ENCODE data around the gene ZNF750. TPM values are rescaled to one million over a fixed set of nuclear protein-coding genes. Genes with fewer than 3 reads are reported as not detected.
A peak's percentile ranks its signal among the peaks of the same experiment; 100 is the strongest.

The ZNF750 gene
- total RNA-seq, 1 donor from 2014 or later: 0.13 TPM

DNA sequence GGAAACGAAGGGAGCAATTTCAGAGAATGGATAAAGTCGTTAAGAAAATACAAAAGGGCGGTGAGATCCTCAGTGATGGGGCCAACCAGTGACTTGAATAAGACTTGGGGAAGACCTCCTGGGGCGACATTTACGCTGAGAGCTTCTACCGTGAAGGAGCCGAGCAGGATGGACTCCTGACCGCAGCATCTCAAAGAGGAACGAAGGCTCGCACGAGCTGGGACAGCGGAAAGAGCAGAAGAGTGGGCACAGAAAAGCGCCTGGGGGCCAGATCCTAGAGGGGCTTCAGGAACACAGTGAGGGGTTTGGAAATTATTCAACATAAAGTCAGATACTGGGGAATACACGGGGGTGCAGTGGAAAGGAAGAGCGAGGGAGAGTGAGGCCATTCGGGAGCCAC lies 17.5 kb downstream of the ZNF750 start:
- DNase-seq (peak; percentile 18), ATAC-seq (ENCODE audit: poor library complexity) (no peak)
- intact Hi-C loops (cut with DNase I): no loop called here

DNA sequence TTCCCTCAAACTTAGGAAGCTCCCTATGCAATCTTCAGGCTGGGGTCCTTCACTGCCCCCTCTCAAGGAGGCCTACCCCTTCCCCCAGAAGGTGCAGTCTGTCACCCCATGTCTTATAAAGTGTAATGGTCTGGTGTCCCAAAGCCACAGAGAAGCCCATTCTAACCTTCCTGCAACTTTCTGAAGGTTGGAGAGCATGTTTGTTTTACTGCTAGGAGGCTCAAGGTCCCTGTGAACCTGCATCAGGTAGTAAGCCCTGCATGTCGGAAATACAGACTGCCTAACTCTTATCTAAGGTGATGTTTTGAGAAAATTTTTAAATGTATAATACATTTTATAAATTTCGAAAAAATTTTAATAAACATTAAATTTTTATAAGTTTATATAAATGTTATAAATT lies 18.3 kb downstream of the ZNF750 start:
- DNase-seq (no peak), ATAC-seq (ENCODE audit: poor library complexity) (no peak)
- intact Hi-C loops (cut with DNase I): no loop called here

DNA sequence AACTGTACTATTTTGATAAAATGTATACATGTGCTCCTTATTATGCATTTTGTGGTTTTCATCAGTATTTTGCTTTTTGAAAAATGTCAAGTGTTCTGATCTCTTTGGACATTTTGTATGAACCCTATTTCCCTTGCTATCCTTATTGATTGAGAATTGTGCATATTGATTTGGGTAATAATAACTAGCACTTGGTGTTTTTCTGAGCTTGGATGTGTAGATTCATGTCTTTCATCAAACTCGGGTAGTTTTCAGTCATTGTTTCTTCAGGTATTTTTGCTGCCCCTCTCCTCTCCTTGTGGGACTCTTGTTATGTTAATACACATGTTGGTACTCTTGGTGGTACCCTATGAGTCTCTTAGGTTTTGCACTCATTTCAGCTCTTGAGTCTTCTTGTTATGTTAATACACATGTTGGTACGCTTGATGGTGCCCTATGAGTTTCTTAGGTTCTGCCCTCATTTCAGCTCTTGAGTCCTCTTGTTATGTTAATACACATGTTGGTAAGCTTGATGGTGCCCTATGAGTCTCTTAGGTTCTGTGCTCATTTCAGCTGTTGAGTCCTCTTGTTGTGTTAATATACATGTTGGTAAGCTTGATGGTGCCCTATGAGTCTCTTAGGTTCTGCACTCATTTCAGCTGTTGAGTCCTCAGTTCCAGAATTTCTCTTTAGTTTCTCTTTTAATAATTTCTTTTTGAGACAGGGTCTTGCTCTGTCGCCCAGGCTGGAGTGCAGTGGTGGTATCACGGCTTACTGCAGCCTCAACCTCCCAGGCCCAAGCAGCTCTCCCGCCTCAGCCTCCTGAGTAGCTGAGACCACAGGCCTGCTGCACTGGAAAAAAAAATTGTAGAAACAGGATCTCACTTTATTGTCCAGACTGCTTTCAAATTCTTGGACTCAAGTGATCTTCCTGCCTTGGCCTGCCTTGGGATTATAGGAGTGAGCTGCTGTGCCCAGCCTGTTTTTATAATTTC lies 19.3 kb downstream of the ZNF750 start:
- intact Hi-C loops (cut with DNase I): no loop called here
- ATAC-seq (ENCODE audit: poor library complexity) (no peak), DNase-seq (peak; percentile 12)

DNA sequence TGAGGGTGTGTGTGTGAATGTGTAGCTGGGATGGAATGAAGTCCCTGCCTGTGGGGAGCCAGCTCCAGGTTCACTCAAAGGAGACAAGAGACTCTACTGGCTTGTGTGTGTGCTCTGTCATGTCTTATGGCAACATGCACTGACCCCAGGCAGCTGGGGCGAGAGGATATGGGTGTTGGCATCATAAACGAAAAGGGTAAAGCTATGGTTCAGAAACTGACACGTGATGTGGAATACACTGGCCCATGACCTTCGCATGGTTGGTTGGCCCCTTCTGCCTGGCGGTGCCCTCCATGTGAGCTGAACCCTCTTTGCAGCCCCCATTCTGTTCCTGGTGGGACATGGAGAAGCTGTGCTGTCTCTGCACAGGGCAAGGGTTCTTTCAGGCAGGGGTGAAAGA lies 21.9 kb downstream of the ZNF750 start:
- no peak for DNase-seq
- intact Hi-C loops (cut with DNase I): no loop called here
- ATAC-seq (ENCODE audit: poor library complexity): no peak

DNA sequence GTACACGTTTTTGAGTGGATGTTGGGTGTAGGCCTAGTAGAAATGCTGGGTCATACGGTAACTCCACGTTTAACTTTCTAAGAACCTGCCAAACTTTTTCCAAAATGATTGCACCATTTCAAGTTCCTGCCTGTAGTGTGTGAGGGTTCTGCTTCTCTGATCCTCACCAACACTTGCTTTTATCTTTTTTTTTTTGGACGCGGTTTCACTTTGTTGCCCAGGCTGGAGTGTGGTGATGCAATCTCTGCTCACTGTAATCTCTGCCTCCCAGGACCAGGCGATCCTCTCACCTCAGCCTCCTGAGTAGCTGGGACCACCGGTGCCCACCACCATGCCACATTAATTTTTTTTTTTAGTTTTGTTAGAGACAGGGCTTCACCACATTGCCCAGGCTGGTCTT lies 23.5 kb downstream of the ZNF750 start:
- intact Hi-C loops (cut with DNase I): no loop called here
- DNase-seq: no peak
- no peak for ATAC-seq (ENCODE audit: poor library complexity)

DNA sequence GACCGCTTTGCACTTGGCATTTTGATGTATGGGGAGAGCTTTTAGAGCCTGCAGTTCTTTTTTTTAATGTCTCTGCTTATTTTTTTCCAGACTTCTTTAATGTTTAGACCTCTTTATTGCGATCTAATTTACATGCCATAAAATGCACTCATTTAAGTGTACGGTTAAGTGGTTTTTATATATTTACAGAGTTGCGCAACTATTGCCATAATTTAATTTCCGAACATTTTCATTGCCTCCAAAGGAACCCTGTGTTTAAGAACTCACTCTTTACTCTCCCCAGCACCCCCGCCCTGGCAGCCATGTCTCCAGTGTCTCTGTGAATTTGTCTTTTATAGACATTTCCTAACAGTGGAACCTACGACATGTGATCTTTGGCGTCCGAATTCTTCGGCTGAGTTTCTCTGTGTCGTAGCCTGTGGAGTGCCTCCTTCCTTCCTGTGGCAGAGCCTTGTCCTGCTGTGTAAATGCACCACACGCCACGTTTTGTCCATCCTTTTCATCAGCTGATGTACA lies 24.0 kb downstream of the ZNF750 start:
- no peak for ATAC-seq (ENCODE audit: poor library complexity)
- intact Hi-C loops (cut with DNase I): no loop called here
- peak; percentile 6 for DNase-seq

DNA sequence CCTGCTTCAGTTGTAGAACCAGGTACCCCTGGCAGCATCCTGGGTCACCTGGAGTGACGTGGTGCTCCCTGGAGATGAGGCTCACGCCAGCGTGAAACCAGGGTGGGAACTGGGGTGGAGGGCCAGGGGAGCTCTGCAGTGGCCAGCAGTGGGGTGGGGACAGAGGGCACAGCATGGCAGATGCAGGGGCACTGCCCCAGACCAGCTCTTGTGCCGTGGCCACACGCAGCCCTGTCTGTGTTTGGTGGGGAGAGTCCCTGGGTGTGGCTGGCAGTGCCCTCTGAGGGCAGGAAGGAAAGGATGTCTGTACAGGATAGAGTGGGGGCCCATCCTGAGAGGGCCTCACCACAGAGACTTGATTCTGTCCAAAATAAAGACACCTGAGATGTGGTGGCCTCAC lies 24.5 kb downstream of the ZNF750 start:
- ATAC-seq (ENCODE audit: poor library complexity) (no peak), DNase-seq (peak; percentile 20)
- intact Hi-C loops (cut with DNase I): no loop called here

DNA sequence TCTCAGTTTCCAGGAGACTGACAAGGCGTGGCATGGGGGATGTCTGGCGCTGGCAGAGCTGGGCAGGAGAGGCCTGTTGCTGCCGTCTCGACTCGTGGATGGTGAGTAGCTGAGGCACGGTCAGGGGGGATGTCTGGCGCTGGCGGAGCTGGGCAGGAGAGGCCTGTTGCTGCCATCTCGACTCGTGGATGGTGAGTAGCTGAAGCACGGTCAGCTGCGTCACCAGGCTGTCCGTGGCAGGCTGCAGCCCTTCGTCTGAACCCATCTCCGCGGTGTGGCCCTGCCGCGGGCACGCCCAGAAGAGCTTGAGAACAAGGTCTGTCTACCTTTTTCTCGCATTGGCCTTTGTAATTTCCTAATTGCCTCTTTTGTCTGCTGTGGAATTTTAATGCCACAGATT lies 25.0 kb downstream of the ZNF750 start:
- intact Hi-C loops (cut with DNase I): no loop called here
- ATAC-seq (ENCODE audit: poor library complexity): no peak

DNA sequence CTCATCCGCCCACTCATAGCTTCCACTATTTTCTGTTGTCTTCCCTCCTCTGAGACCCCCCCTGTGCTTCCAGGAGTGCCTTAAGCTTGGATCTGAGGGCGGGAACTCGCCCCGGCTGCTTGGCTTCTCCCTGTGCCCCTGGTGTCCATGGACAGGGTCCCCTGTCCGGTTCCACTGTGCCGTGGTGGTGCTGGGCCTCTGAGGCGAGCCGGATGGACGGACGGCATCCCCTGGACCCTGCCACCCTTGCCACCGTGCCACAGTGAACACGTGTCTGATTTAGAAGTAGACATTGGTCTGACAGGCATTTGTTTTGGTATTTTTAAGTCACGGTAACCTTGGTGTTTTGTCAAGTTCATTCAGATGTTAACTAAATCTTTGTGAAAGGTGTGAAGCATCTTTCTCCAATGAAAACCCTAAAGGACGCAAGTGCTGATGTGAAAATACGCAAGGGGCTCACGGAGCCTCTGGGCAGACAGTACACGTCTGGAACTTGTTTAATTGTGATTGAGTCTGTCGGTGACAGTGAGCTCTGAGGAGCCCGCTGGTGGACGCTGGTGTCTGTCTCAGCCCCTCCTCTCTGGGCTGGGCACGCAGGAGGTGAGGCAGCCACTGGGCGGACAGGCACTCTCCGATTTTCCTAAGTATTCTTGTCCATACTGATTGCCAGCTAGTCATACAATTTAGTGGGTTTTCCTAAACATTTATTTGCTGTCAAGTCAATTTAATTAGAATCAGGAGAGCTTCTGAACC lies 26.3 kb downstream of the ZNF750 start:
- ATAC-seq (ENCODE audit: poor library complexity) (no peak), DNase-seq (peak; percentile 20)
- intact Hi-C loops (cut with DNase I): no loop called here

More for the DNA sequence above, 25.0 kb downstream of the ZNF750 start:
- DNase-seq: peak; percentile 15

DNA sequence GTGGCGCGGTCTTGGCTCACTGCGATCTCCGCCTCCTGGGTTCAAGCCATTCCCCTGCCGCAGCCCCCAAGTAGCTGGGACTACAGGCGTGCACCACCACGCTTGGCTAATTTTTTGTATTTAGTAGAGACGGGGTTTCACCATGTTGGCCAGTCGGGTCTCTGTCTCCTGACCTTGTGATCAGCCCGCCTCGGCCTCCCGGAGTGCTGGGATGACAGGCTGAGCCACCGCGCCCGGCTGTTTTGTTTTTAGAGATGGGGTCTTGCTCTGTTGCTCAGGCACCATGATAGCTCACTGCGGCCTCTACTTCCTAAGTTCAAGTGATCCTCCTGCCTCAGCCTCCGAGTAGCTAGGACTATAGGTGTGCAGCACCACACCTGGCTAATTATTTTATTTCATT lies 27.2 kb downstream of the ZNF750 start:
- no peak for ATAC-seq (ENCODE audit: poor library complexity)
- peak; percentile 26 for DNase-seq
- intact Hi-C loops (cut with DNase I): no loop called here

DNA sequence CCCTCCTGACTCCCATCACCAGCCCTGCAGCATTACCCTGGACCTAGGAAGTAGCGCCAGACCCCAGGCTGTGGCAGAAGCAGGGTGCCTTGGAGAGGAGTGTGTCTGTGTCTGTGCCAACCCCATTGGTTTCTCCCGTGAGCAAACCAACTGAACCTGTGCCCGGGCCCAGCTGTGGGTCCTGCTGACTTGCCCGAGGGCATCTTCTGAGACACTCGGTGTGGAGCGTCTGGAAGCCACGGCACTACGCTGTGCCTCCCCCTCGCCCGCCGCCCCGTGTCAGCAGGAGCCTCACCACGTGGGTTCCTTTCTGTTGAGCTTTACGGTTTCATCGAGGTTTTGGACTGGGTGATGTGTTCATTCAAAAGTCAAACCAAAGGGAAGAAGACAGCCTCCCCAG lies 27.8 kb downstream of the ZNF750 start:
- intact Hi-C loops (cut with DNase I): no loop called here
- ATAC-seq (ENCODE audit: poor library complexity): no peak

DNA sequence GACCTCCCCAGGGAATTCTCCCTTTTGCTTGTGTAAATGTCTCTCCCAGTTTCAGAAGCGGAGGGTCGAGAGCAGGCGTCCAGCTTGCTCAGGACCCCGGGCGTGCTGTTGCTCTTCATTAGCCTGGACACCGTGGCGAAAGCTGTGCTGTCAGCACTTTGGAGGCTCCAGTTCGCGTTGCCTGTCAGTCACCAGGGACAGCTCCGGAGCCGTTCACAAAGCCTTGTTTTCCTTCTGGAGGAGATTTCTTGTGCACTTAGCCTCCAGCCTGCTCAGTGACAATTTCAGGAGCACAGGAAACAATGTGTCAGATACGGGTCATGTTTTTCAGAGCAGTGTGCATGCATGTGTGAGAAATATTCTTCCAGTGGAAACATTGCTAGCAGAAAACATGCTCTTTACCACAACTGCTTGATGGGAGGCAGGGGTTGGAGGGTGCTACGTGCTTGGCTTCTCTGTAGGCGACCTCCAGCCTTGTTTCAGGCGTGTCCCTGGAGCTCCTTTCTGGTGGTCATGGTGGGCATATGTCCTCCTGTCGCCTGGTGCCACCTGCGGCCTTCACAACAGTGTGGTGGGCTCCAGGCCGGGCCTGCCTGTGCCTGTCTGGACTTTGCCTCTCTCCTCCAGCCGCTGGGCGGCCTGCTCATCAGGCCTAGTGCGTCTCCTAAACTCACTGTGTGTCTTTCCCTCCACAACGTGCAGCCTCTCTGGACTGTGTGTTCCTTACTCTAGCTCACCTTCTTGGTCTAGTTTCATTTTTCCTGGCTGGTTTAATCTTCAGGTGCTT lies 29.0 kb downstream of the ZNF750 start:
- peak; percentile 34 for DNase-seq
- no peak for ATAC-seq (ENCODE audit: poor library complexity)
- intact Hi-C loops (cut with DNase I): no loop called here

More for the DNA sequence above, 27.8 kb downstream of the ZNF750 start:
- peak; percentile 38 for DNase-seq

DNA sequence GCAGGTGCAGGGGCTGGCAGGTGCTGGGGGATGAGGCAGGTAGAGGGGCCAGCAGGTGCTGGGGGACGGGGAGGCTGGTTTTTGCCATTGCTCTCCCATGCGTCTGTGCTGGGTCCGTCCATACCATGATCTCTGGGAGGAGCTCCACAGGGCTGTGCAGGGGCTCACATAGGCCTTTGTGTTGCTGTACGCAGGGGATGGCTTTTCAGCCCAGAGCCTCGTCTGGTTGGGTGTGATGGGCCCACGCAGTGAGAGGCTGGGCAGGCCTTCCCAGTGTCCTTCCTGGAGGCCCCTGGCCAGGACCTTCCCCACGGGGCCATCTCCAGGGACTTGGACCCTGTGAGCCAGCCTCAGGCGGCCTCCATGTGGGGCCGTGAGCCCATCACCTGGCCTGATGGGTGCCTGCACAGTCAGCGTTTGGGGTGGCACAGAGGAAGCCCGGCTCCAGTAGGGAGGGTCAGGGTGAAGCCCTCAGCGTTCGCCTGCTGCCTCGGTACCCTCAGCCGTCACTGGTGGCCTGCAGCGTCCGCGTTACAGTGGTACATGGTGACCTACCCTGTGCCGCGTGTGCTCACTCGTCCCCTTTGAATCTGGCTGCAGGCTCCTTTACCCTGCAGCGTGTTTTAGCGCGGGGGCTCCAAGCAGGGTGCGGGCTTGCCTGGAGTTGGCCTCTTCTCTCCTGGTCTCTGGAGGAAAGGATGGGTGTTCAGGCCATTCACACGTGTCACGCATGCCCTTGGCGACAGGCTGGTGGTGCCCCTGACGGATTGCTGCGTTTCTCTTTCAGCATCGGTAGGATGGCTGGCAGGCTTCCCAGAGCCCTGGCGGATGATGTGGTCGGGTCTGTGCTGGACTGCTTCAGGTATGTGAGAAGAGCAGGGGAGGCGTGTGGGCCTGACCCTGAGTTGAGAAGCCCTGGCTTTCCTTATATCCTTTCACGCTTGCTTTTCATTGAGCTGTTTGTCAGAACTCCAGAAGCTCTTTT lies 30.6 kb downstream of the ZNF750 start:
- DNase-seq (no peak), ATAC-seq (ENCODE audit: poor library complexity) (no peak)
- intact Hi-C loops (cut with DNase I): no loop called here

DNA sequence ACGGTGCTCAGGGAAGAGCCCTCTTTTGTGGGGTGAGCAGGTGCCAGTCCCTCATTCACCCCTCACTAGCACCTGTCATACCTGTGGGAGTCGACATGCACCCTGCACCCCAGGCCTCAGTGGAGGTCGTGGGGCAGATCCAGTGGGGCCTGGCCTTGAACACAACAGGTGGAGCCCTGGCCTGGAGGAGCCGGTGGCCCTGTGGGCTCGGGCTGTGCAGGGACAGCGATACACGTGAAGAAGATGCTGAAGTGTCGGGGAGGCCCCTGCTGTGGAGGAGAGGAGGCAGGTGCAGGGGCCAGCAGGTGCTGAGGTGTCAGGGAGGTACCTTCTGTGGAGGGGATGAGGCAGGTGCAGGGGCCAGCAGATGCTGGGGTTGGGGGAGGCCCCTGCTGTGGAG lies 31.8 kb downstream of the ZNF750 start:
- intact Hi-C loops (cut with DNase I): no loop called here
- DNase-seq (no peak), ATAC-seq (ENCODE audit: poor library complexity) (no peak)

DNA sequence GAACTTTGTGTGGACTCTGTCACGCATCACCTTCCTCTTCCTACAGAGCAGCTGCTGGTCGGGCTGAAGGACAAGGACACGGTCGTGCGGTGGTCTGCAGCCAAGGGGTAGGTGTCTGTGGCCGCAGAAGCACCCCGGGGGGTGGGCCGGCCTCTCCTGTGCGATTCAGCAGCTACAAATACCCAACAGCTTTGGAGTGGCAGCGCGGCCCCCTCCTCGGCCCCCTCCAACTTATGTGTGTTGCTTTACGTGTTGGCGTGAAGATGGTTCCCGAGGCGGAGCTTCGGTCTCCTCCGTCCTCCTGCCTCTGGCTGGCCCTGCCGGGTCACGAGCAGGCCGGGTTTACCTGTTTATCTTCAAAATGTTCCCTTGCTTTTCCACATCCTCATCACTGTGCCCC lies 32.3 kb downstream of the ZNF750 start:
- no peak for DNase-seq
- intact Hi-C loops (cut with DNase I): no loop called here

DNA sequence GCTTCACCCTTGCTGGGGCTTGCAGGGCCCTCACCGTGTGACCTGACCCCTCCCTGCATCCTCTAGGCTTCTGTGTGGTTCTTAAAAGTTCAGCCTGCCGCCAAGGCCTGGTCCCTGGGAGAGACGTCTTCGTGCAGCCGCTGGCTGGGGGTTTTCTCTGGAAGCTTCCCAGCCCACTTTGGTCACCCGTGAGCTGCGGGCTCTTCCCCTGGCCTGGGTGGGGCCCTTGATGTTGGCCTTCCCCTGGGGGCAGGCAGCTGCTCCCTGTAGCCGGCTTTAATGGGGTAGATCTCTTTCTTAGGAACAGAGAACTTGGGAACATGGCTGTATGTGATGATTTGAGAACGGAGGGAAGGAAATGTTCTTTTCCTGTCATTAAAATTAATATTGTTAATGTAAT lies 32.7 kb downstream of the ZNF750 start:
- ATAC-seq (ENCODE audit: poor library complexity) (no peak), DNase-seq (no peak)
- intact Hi-C loops (cut with DNase I): no loop called here

More for the DNA sequence above, 32.3 kb downstream of the ZNF750 start:
- no peak for ATAC-seq (ENCODE audit: poor library complexity)

DNA sequence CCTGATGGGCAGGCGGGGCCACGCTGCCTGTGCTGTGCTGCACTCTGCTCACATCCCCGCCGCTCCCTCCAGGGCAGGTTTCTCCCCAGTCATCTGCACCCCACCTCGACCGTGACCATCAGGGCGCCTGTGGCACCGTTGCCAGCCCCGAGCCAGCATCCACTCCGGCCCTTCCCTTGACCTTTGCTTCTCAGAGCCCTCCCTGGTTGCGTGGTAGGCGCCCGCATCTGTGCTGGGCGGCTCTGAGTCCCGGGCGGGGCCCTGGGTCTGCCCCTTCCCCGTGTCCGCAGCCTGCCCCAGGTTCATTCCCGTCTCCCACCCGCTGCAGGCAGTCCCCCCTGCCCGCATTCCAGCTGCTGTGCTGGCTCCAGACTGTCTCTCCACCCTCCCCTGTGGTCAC lies 33.2 kb downstream of the ZNF750 start:
- intact Hi-C loops (cut with DNase I): no loop called here
- ATAC-seq (ENCODE audit: poor library complexity) (no peak), DNase-seq (no peak)

DNA sequence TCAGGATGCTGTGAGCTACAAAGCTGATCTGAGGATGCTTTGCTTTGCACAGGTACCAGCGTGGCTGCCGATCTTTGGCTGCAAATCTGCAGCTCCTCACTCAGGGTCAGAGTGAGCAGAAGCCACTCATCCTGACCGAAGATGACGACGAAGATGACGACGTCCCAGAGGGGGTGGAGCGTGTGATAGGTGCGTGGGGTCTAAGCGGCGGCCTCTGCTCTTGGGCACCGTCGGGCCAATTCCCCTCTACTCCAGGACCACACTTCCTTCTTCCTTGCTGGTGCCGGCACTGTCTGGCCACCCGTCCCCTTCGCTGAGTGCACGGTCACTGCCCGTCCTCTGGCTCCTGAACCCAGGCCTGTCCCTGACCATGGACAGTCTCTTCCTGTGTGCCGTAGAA lies 34.0 kb downstream of the ZNF750 start:
- DNase-seq: no peak
- ATAC-seq (ENCODE audit: poor library complexity): no peak
- intact Hi-C loops (cut with DNase I): no loop called here
